K562 treated with DMSO at 1 percent for 24 hours (cell line): ENCODE measurements around the gene HLA-A. TPM values are rescaled to one million over a fixed set of nuclear protein-coding genes. Genes with fewer than 3 reads are reported as not detected.

Experiments
- total RNA-seq: library from RNA; unstranded; fragments of 300-600 nt; gene quantifications from 2 replicates; pipeline ENCODE4 v1.2.3, GENCODE V29; 2022; ENCODE audit warnings: low read depth; ENCODE audit not compliant: insufficient read depth

The HLA-A gene
- 0.29 TPM in 1 of 2 replicates, not detected in the other for total RNA-seq

DNA sequence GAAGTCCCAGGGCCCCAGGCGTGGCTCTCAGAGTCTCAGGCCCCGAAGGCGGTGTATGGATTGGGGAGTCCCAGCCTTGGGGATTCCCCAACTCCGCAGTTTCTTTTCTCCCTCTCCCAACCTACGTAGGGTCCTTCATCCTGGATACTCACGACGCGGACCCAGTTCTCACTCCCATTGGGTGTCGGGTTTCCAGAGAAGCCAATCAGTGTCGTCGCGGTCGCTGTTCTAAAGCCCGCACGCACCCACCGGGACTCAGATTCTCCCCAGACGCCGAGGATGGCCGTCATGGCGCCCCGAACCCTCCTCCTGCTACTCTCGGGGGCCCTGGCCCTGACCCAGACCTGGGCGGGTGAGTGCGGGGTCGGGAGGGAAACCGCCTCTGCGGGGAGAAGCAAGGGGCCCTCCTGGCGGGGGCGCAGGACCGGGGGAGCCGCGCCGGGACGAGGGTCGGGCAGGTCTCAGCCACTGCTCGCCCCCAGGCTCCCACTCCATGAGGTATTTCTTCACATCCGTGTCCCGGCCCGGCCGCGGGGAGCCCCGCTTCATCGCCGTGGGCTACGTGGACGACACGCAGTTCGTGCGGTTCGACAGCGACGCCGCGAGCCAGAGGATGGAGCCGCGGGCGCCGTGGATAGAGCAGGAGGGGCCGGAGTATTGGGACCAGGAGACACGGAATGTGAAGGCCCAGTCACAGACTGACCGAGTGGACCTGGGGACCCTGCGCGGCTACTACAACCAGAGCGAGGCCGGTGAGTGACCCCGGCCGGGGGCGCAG, at the start of gene HLA-A:
Gene HLA-A (plus strand): TSS at position 258 of the 778 bp plus-strand sequence. CDS start 22 bp downstream, at position 280.

Other genes starting within 250 kb of the HLA-A start
- not detected in 2 replicates for gene HLA-F, start 219.1 kb upstream of the HLA-A start, total RNA-seq
- gene HLA-G, start 114.7 kb upstream of the HLA-A start, total RNA-seq = not detected in 2 replicates
- 75.5 and 77.3 TPM in 2 replicates for gene POLR1H, start 118.7 kb downstream of the HLA-A start, total RNA-seq
- gene PPP1R11, start 124.7 kb downstream of the HLA-A start, total RNA-seq = 52.1 and 57.9 TPM in 2 replicates
- 4.1 TPM in 2 replicates for gene RNF39, start 133.2 kb downstream of the HLA-A start, total RNA-seq
- not detected in 2 replicates for gene TRIM31, start 170.6 kb downstream of the HLA-A start, total RNA-seq
- not detected in 2 replicates for gene TRIM40, start 193.6 kb downstream of the HLA-A start, total RNA-seq
- 0.39 TPM in 1 of 2 replicates, not detected in the other for gene TRIM10, start 218.7 kb downstream of the HLA-A start, total RNA-seq
- gene TRIM15, start 221.0 kb downstream of the HLA-A start, total RNA-seq = 0.38 TPM in 2 replicates